ENCODE measurements around the gene MPRIP. TPM values are rescaled to one million over a fixed set of nuclear protein-coding genes. Genes with fewer than 3 reads are reported as not detected.

MPRIP gene
- total and polyA plus RNA-seq, 12 donors: 88.5 to 234 (median 175) TPM

GRCh38 chr17:17167356-17167755 is 125.1 kb downstream of the MPRIP start:
- Histone ChIP-seq H3K36me3 (replicated peaks in 1 of 2) (peaks cover 0 to 71% of the 10 kb centered on the region in 2 donors), H3K4me1 (replicated peaks in 1 of 2) (peaks cover 0 to 3% of the 10 kb centered on the region in 2 donors), H3K9me3 (replicated peaks in 1 of 3) (no peaks in the 10 kb centered on the region), H3K4me3 (no peak overlapping the region), H3K27me3 (no peaks in the 10 kb centered on the region), H3K27ac (no peak overlapping the region)
- DNase-seq: no peak
- intact Hi-C loops (cut with DNase I): no loop called here
- TF ChIP-seq CTCF (IDR thresholded peaks at IDR 0.05): no peak
- no peak for TF ChIP-seq POLR2A (IDR thresholded peaks at IDR 0.05)
- 93 to 97% (median 95%) methylated on average over 3 to 10 of the region's 10 CpGs for WGBS, 4 donors

GRCh38 chr17:17167986-17168385 is 125.7 kb downstream of the MPRIP start:
- H3K36me3 ChIP-seq (replicated peaks in 1 of 2): peaks cover 0 to 71% of the 10 kb centered on the region in 2 donors

GRCh38 chr17:17168401-17168800 is 126.1 kb downstream of the MPRIP start:
- no peaks in the 10 kb centered on the region for H3K9me3 ChIP-seq (replicated peaks in 1 of 3)
- WGBS, 4 donors: 90 to 96% (median 94%) methylated on average over 4 to 5 of the region's 5 CpGs
- no peak for DNase-seq
- no peak overlapping the region for H3K27ac ChIP-seq
- no peaks in the 10 kb centered on the region for H3K4me1 ChIP-seq (replicated peaks in 1 of 2)
- H3K4me3 ChIP-seq: no peak overlapping the region
- TF ChIP-seq CTCF (IDR thresholded peaks at IDR 0.05) (no peak), POLR2A (IDR thresholded peaks at IDR 0.05) (no peak)
- intact Hi-C loops (cut with DNase I): no loop called here
- H3K36me3 ChIP-seq (replicated peaks in 1 of 2): peaks cover 0 to 71% of the 10 kb centered on the region in 2 donors
- no peaks in the 10 kb centered on the region for H3K27me3 ChIP-seq

More at GRCh38 chr17:17167986-17168385, 125.7 kb downstream of the MPRIP start:
- Histone ChIP-seq H3K27me3 (no peaks in the 10 kb centered on the region), H3K4me1 (replicated peaks in 1 of 2) (no peaks in the 10 kb centered on the region), H3K27ac (no peak overlapping the region), H3K4me3 (no peak overlapping the region), H3K9me3 (replicated peaks in 1 of 3) (no peaks in the 10 kb centered on the region)
- intact Hi-C loops (cut with DNase I): no loop called here
- DNase-seq: no peak
- TF ChIP-seq POLR2A (IDR thresholded peaks at IDR 0.05) (no peak), CTCF (IDR thresholded peaks at IDR 0.05) (no peak)
- WGBS, 4 donors: 95 to 100% (median 96%) methylated on average over 7 to 10 of the region's 10 CpGs

- no peak overlapping the region for H3K27ac ChIP-seq
- H3K4me1 ChIP-seq (replicated peaks in 1 of 2): no peaks in the 10 kb centered on the region
- no peak overlapping the region for H3K4me3 ChIP-seq
- intact Hi-C loops (cut with DNase I): no loop called here
- no peaks in the 10 kb centered on the region for H3K9me3 ChIP-seq (replicated peaks in 1 of 3)
- no peak for DNase-seq
- TF ChIP-seq CTCF (IDR thresholded peaks at IDR 0.05) (no peak), POLR2A (IDR thresholded peaks at IDR 0.05) (no peak)
- H3K27me3 ChIP-seq: no peaks in the 10 kb centered on the region
- 88 to 92% (median 91%) methylated on average over 4 of the region's 4 CpGs for WGBS, 4 donors
- H3K36me3 ChIP-seq (replicated peaks in 1 of 2): peaks cover 0 to 73% of the 10 kb centered on the region in 2 donors
Measured at GRCh38 chr17:17169396-17169795, 127.1 kb downstream of the MPRIP start.
